ENCODE results near the gene ZMYM1. TPM values are rescaled to one million over a fixed set of nuclear protein-coding genes. Genes with fewer than 3 reads are reported as not detected.
"Not testable (repeated sequence)": the region's sequence is repeated elsewhere in the genome, so short reads cannot be mapped to it uniquely, and the experiment has no call there.

Gene ZMYM1
- total RNA-seq, 2 experiments from 2014 or later, result 6.8 to 8.9 TPM

DNA sequence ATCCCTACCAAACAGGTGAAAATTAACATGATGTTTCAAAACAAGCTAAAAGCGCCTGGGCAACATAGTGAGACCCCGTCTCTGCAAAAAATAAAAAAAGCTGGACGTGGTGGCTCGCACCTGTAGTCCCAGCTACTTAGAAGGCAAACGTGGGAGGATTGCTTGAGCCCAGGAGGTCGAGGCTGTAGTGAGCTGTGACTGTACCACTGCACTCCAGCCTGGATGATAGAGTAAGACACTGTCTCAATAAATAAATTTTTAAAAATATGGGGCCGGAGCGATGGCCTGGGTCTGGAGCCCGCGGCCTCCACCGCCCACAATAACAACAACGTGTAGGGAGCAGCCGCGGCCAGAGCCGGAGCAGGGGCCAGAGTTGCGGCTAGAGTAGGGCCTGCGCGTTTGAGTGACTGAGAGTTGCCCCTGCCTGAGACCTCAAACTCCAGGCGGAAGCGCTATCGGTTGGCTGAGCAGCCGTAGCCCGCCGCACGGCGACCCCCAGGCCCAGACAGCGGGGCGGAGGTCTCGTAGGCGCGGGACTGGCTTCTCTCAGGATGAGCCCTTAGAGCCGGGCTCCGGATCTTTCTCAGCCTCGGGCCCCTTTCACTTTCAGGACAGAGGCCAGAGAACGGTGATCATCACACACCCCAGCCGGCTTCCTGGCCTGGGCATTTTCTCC, 41.4 kb downstream of the ZMYM1 start:
- ATAC-seq (peak; percentile 27), DNase-seq (peak; percentile 22)
- H3K4me3 Mint-ChIP-seq, result peak overlapping the region; percentile 47
- intact Hi-C loops (cut with micrococcal nuclease), result no loop called here
- H3K4me1 Mint-ChIP-seq (ENCODE audit: low read depth), result peaks cover 5% of the 10 kb centered on the region
- CTCF ChIA-PET, result no interaction called here
- H3K36me3 Mint-ChIP-seq (ENCODE audit: low read depth), result peaks cover 2% of the 10 kb centered on the region
- TF ChIP-seq CTCF (IDR thresholded peaks at IDR 0.05), result no peak
- peaks cover 13% of the 10 kb centered on the region for H3K27me3 Mint-ChIP-seq
- POLR2A ChIA-PET, result no interaction called here
- H3K27ac Mint-ChIP-seq, result no peak overlapping the region
- H3K9me3 Mint-ChIP-seq, result no peaks in the 10 kb centered on the region

- H3K9me3 Mint-ChIP-seq, result peaks cover 1% of the 10 kb centered on the region
- ATAC-seq, result no peak
- H3K4me1 Mint-ChIP-seq (ENCODE audit: low read depth), result peaks cover 3% of the 10 kb centered on the region
- no peak overlapping the region for H3K4me3 Mint-ChIP-seq
- no peak for TF ChIP-seq CTCF (IDR thresholded peaks at IDR 0.05)
- H3K36me3 Mint-ChIP-seq (ENCODE audit: low read depth), result peaks cover 2% of the 10 kb centered on the region
- no peak overlapping the region for H3K27ac Mint-ChIP-seq
- ChIA-PET CTCF (no interaction called here), POLR2A (no interaction called here)
- no peak for DNase-seq
- H3K27me3 Mint-ChIP-seq, result peaks cover 13% of the 10 kb centered on the region
- intact Hi-C loops (cut with micrococcal nuclease), result no loop called here
Observed at GRCh38 chr1:35122311-35122710, 43.1 kb downstream of the ZMYM1 start.

GRCh38 chr1:35126546-35126945, 47.4 kb downstream of the ZMYM1 start:
- ChIA-PET POLR2A (no interaction called here), CTCF (interaction anchor here (1.3 kb wide), 1 partner anchor 13 kb away, joined by 4 read pairs; no protein-coding TSS in a partner anchor)
- ATAC-seq, result no peak
- Mint-ChIP-seq H3K27ac (no peak overlapping the region), H3K4me1 (ENCODE audit: low read depth) (no peaks in the 10 kb centered on the region), H3K36me3 (ENCODE audit: low read depth) (no peaks in the 10 kb centered on the region), H3K4me3 (no peak overlapping the region), H3K9me3 (peaks cover 1% of the 10 kb centered on the region), H3K27me3 (peaks cover 6% of the 10 kb centered on the region)
- no peak for TF ChIP-seq CTCF (IDR thresholded peaks at IDR 0.05)
- DNase-seq, result no peak
- intact Hi-C loops (cut with micrococcal nuclease), result no loop called here

DNA sequence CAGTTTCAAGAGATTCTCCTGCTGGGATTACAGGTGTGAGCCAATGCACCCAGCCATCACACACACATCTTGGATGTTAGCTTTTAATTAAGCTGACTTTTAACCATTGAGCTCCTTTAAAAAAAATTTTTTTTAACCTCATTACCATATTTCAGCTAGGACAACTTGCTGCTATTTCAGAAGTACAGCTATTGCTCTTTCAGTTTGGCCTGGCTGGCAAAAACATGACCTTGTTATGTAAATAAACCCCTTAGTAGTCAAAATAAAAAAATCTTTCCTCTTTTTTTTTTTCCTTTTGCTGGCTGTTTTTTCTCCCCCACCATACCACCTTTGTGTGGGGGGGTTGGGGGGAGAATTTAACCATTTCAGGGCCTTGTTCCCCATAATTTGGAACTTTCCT, 49.9 kb downstream of the ZMYM1 start:
- POLR2A ChIA-PET, result no interaction called here
- H3K36me3 Mint-ChIP-seq (ENCODE audit: low read depth), result no peaks in the 10 kb centered on the region
- DNase-seq, result no peak
- no peak overlapping the region for H3K4me3 Mint-ChIP-seq
- no peak for ATAC-seq
- TF ChIP-seq CTCF (IDR thresholded peaks at IDR 0.05), result no peak
- CTCF ChIA-PET, result no interaction called here
- H3K4me1 Mint-ChIP-seq (ENCODE audit: low read depth), result no peaks in the 10 kb centered on the region
- H3K9me3 Mint-ChIP-seq, result peaks cover 1% of the 10 kb centered on the region
- H3K27ac Mint-ChIP-seq, result no peak overlapping the region
- H3K27me3 Mint-ChIP-seq, result no peaks in the 10 kb centered on the region
- intact Hi-C loops (cut with micrococcal nuclease), result no loop called here

GRCh38 chr1:35136780-35137179, 57.6 kb downstream of the ZMYM1 start:
- no peak for TF ChIP-seq CTCF (IDR thresholded peaks at IDR 0.05)
- ATAC-seq (no peak), DNase-seq (no peak)
- H3K27me3 Mint-ChIP-seq, result no peaks in the 10 kb centered on the region
- ChIA-PET CTCF (no interaction called here), POLR2A (no interaction called here)
- H3K4me3 Mint-ChIP-seq, result no peak overlapping the region
- H3K4me1 Mint-ChIP-seq (ENCODE audit: low read depth), result no peaks in the 10 kb centered on the region
- no peaks in the 10 kb centered on the region for H3K9me3 Mint-ChIP-seq
- H3K36me3 Mint-ChIP-seq (ENCODE audit: low read depth), result no peaks in the 10 kb centered on the region
- no peak overlapping the region for H3K27ac Mint-ChIP-seq
- intact Hi-C loops (cut with micrococcal nuclease), result no loop called here

- intact Hi-C loops (cut with micrococcal nuclease); DNase-seq; POLR2A ChIA-PET; H3K4me3 Mint-ChIP-seq; H3K27ac Mint-ChIP-seq; H3K27me3 Mint-ChIP-seq; CTCF ChIA-PET; H3K36me3 Mint-ChIP-seq (ENCODE audit: low read depth); ATAC-seq; H3K4me1 Mint-ChIP-seq (ENCODE audit: low read depth); H3K9me3 Mint-ChIP-seq: not testable (repeated sequence)
Observed at GRCh38 chr1:35137590-35137989, 58.4 kb downstream of the ZMYM1 start.

DNA sequence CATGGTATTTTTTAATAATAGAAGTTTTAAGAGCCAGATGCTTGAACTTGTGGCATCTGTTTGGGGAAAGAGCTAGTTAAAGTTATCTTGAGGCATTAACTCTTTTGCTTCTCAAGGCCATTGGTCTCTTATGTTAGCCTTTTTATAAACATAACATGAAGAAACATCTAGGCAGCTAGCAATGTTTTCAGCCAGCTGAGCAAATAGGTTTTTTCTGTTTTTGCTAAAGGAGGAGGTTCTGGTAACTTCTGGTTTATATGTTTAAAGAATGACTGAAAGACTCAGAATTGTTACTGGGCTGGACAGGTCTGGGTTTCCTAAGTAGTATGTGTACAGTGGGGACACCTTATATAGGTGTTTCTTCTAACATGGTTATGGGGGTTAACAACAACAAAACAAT, 63.1 kb downstream of the ZMYM1 start:
- POLR2A ChIA-PET, result interaction anchor here (1.3 kb wide), 1 partner anchor 38 kb away, joined by 3 read pairs; no protein-coding TSS in a partner anchor

DNA sequence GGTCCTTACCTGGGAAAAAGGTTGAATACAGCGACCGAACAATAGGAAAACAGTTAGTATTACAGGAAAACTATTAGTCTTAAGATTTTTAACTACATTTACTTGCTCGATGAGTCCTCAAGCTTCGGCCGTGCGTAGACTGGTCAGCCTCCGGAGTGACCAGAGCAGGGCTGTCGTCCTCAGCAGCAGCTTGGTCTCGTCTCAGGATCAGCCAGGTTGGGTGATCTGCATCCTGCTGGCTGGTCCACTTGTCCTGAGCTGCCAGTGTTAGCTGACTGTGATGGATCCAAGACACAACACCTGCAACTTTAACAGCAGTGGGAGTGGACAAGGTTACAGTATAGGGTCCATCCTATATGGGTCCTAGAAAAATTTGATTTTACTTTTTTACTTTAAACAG, 63.5 kb downstream of the ZMYM1 start:
- H3K4me1 Mint-ChIP-seq (ENCODE audit: low read depth); H3K36me3 Mint-ChIP-seq (ENCODE audit: low read depth); intact Hi-C loops (cut with micrococcal nuclease); H3K27me3 Mint-ChIP-seq; ATAC-seq; H3K4me3 Mint-ChIP-seq; H3K27ac Mint-ChIP-seq; H3K9me3 Mint-ChIP-seq; DNase-seq: not testable (repeated sequence)
- CTCF ChIA-PET, result interaction anchor here (1.3 kb wide), 2 partner anchors 12 to 158 kb away, joined by 3 to 4 read pairs; partner anchors contain the start of gene TMEM35B
- POLR2A ChIA-PET, result interaction anchor here (1.3 kb wide), 1 partner anchor 37 kb away, joined by 3 read pairs; no protein-coding TSS in a partner anchor

More for the DNA sequence above, 63.1 kb downstream of the ZMYM1 start:
- DNase-seq; H3K27me3 Mint-ChIP-seq; H3K9me3 Mint-ChIP-seq; intact Hi-C loops (cut with micrococcal nuclease); ATAC-seq; H3K4me3 Mint-ChIP-seq; H3K36me3 Mint-ChIP-seq (ENCODE audit: low read depth); H3K27ac Mint-ChIP-seq; H3K4me1 Mint-ChIP-seq (ENCODE audit: low read depth): not testable (repeated sequence)
- CTCF ChIA-PET, result interaction anchor here (1.3 kb wide), 2 partner anchors 11 to 157 kb away, joined by 3 to 4 read pairs; partner anchors contain the start of gene TMEM35B

Measured in activated CD8-positive, alpha-beta T cell treated with anti-CD3 and anti-CD28 coated beads for 36 hours (primary cell).